Ascending aorta (tissue), 2 donors: ENCODE results near the gene TAF11L7. TPM values are rescaled to one million over a fixed set of nuclear protein-coding genes. Genes with fewer than 3 reads are reported as not detected.
"Not testable (repeated sequence)": the region's sequence is repeated elsewhere in the genome, so short reads cannot be mapped to it uniquely, and the experiment has no call there.

Source experiments
- DNase-seq, 2 donors: peaks; one replicate each; pipeline ENCODE4 v3.0.0-alpha.2; 2019; ENCODE audit warnings: low spot score in 2 of 2
- H3K27ac ChIP-seq, 2 donors: fragments of 200-600 bp; sonication (generic); one replicate each; pipeline ENCODE4 v1.5.1; 2016 to 2017; ENCODE audit warnings: mild to moderate bottlenecking in 1 of 2
- H3K27me3 ChIP-seq: fragments of 200-600 bp; sonication (generic); one replicate; pipeline ENCODE4 v1.5.1; 2017
- H3K36me3 ChIP-seq, 2 donors: fragments of 200-600 bp; sonication (generic); one replicate each; pipeline ENCODE4 v1.5.1; 2016
- H3K4me1 ChIP-seq, 2 donors: fragments of 200-600 bp; sonication (generic); one replicate each; pipeline ENCODE4 v1.5.1; 2016 to 2017; ENCODE audit warnings: mild to moderate bottlenecking in 1 of 2
- H3K4me3 ChIP-seq, 2 donors: fragments of 200-600 bp; sonication (generic); one replicate each; pipeline ENCODE4 v1.5.1; 2016 to 2017; ENCODE audit warnings: mild to moderate bottlenecking in 1 of 2
- H3K9me3 ChIP-seq, 2 donors: fragments of 200-600 bp; sonication (generic); one replicate each; pipeline ENCODE4 v1.5.1; 2016
- CTCF ChIP-seq, 3 experiments: fragments of 200-600 bp in 2 of 3; fragments of 450-650 bp in 1 of 3; sonication (generic) in 2 of 3; IDR thresholded peaks; one replicate each; pipeline ENCODE4 v1.5.1; 2016 to 2019; ENCODE audit warnings: antibody characterized with exemption in 3 of 3, mild to moderate bottlenecking in 1 of 3, moderate library complexity in 1 of 3
- intact Hi-C: fragments of 100-400 bp; cut with DNase I; formaldehyde crosslinking; loops from one replicate; pipeline ENCODE4 v1.15.1; 2023
- total RNA-seq: library from RNA; depleted of rRNA; stranded (reverse); fragments of >200 nt; gene quantifications from one replicate; pipeline ENCODE4 v1.1.0, GENCODE V29; 2016

Gene TAF11L7
- total RNA-seq, result not detected

GRCh38 chr5:17585658-17586057 lies at the start of gene TAF11L7:
Gene TAF11L7, minus strand, starts transcription at chr5:17585758.
- DNase-seq, H3K27me3 ChIP-seq, H3K36me3 ChIP-seq, H3K27ac ChIP-seq, intact Hi-C loops, H3K9me3 ChIP-seq, H3K4me1 ChIP-seq, H3K4me3 ChIP-seq: not testable (repeated sequence)

GRCh38 chr5:17634160-17634559 lies 48.6 kb upstream of the TAF11L7 start, which contains the start of gene TAF11L14:
Gene TAF11L14, plus strand, starts transcription at chr5:17634460.
- no peaks in the 10 kb centered on the region for H3K36me3 ChIP-seq
- no peak for DNase-seq
- H3K27ac ChIP-seq, result no peak within 1 kb of the TSS
- no peaks in the 10 kb centered on the region for H3K27me3 ChIP-seq
- no peak within 1 kb of the TSS for H3K4me3 ChIP-seq
- intact Hi-C loops, result no loop called here
- H3K9me3 ChIP-seq, result no peaks in the 10 kb centered on the region
- H3K4me1 ChIP-seq, result no peaks in the 10 kb centered on the region
- no peak for TF ChIP-seq CTCF (IDR thresholded peaks at IDR 0.05)

- H3K9me3 ChIP-seq, H3K36me3 ChIP-seq, H3K27ac ChIP-seq, H3K4me3 ChIP-seq, H3K4me1 ChIP-seq, H3K27me3 ChIP-seq, DNase-seq, intact Hi-C loops: not testable (repeated sequence)
Observed at GRCh38 chr5:17631788-17632187, 46.2 kb upstream of the TAF11L7 start, which contains the start of gene TAF11L13. Gene TAF11L13, plus strand, starts transcription at chr5:17632088.

- no peaks in the 10 kb centered on the region for H3K36me3 ChIP-seq
- no peaks in the 10 kb centered on the region for H3K4me1 ChIP-seq
- no peaks in the 10 kb centered on the region for H3K27me3 ChIP-seq
- no peaks in the 10 kb centered on the region for H3K9me3 ChIP-seq
- no peak overlapping the region for H3K27ac ChIP-seq
- DNase-seq, result no peak
- intact Hi-C loops, result no loop called here
- no peak overlapping the region for H3K4me3 ChIP-seq
- TF ChIP-seq CTCF (IDR thresholded peaks at IDR 0.05), result no peak
Observed at GRCh38 chr5:17625686-17626085, 40.1 kb upstream of the TAF11L7 start.

- Histone ChIP-seq H3K4me3 (no peak overlapping the region), H3K27ac (no peak overlapping the region), H3K9me3 (no peaks in the 10 kb centered on the region), H3K27me3 (no peaks in the 10 kb centered on the region), H3K36me3 (no peaks in the 10 kb centered on the region), H3K4me1 (no peaks in the 10 kb centered on the region)
- no peak for DNase-seq
- intact Hi-C loops, result no loop called here
- no peak for TF ChIP-seq CTCF (IDR thresholded peaks at IDR 0.05)
Observed at GRCh38 chr5:17620627-17621026, 35.1 kb upstream of the TAF11L7 start.

- H3K27me3 ChIP-seq, result no peaks in the 10 kb centered on the region
- no peak overlapping the region for H3K27ac ChIP-seq
- no peak for TF ChIP-seq CTCF (IDR thresholded peaks at IDR 0.05)
- H3K36me3 ChIP-seq, result no peaks in the 10 kb centered on the region
- no peak for DNase-seq
- no peaks in the 10 kb centered on the region for H3K9me3 ChIP-seq
- no peak overlapping the region for H3K4me3 ChIP-seq
- intact Hi-C loops, result no loop called here
- H3K4me1 ChIP-seq, result no peaks in the 10 kb centered on the region
Observed at GRCh38 chr5:17619354-17619753, 33.8 kb upstream of the TAF11L7 start.
